SK-N-SH treated with all-trans-retinoic acid at 6 μM for 48 hours (cell line): ENCODE data around the gene DENND1A.

Experiments
- GLIS3 ChIP-seq: fragments of 250-450 bp; sonication (Bioruptor Pico); IDR thresholded peaks from 2 replicates; pipeline ENCODE4 v1.5.0; 2020; ENCODE audit warnings: mild to moderate bottlenecking, moderate library complexity
- TCF4 ChIP-seq: fragments of 250-450 bp; sonication (Bioruptor Pico); IDR thresholded peaks from 2 replicates; pipeline ENCODE4 v1.8.0; 2021; ENCODE audit warnings: mild to moderate bottlenecking, moderate library complexity, borderline replicate concordance
- ZFP3 ChIP-seq: fragments of 250-450 bp; sonication (Bioruptor Pico); IDR thresholded peaks from 2 replicates; pipeline ENCODE4 v1.5.0; 2020; ENCODE audit warnings: mild to moderate bottlenecking, moderate library complexity
- ZNF8 ChIP-seq: fragments of 450-650 bp; formaldehyde crosslinking; IDR thresholded peaks from 2 replicates; pipeline ENCODE4 v1.5.0; 2020; ENCODE audit warnings: mild to moderate bottlenecking, moderate library complexity

GRCh38 chr9:123372766-123373446 lies 557.0 kb downstream of the DENND1A start:
- TF ChIP-seq ZFP3 (CRISPR knock-in tag) (no peak), GLIS3 (CRISPR knock-in tag) (no peak), TCF4 (CRISPR knock-in tag) (no peak), ZNF8 (CRISPR knock-in tag) (no peak)
